ENCODE measurements around the gene F13B.

- TF ChIP-seq, protein P1, sequence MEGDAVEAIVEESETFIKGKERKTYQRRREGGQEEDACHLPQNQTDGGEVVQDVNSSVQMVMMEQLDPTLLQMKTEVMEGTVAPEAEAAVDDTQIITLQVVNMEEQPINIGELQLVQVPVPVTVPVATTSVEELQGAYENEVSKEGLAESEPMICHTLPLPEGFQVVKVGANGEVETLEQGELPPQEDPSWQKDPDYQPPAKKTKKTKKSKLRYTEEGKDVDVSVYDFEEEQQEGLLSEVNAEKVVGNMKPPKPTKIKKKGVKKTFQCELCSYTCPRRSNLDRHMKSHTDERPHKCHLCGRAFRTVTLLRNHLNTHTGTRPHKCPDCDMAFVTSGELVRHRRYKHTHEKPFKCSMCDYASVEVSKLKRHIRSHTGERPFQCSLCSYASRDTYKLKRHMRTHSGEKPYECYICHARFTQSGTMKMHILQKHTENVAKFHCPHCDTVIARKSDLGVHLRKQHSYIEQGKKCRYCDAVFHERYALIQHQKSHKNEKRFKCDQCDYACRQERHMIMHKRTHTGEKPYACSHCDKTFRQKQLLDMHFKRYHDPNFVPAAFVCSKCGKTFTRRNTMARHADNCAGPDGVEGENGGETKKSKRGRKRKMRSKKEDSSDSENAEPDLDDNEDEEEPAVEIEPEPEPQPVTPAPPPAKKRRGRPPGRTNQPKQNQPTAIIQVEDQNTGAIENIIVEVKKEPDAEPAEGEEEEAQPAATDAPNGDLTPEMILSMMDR (IDR thresholded peaks at IDR 0.05): no peak
- TF ChIP-seq POLR2A (IDR thresholded peaks at IDR 0.05) (no peak), EP300 (IDR thresholded peaks at IDR 0.05) (no peak)
Measured at GRCh38 chr1:197013234-197013633, 53.8 kb downstream of the F13B start.
